IMR-90 (cell line): Measurements from ENCODE around the gene MFAP3. TPM values are rescaled to one million over a fixed set of nuclear protein-coding genes. Genes with fewer than 3 reads are reported as not detected.

Source experiments
- ATAC-seq: fragments of 200-7000 bp; cut with Tn5 transposase; 2 replicates; pipeline ENCODE4 v1.9.1; 2020; ENCODE audit warnings: low read depth, mild to moderate bottlenecking, moderate library complexity
- BruUV-seq: library from RNA; stranded (reverse); fragments of 400-500 nt; replicated peaks from 2 replicates; lab custom pipeline; 2021; lab: Mats Ljungman, UMichigan
- CTCF ChIA-PET: fragments of 300-600 bp; formaldehyde crosslinking; extraction: SDS; loops from one replicate; lab custom pipeline; 2021; ENCODE audit warnings: antibody characterized with exemption; lab: Yijun Ruan, JAX
- POLR2A ChIA-PET: fragments of 300-600 bp; sonication (Branson Sonifier 250); formaldehyde crosslinking; loops from one replicate; lab custom pipeline; 2022; ENCODE audit warnings: antibody characterized with exemption; ENCODE audit not compliant: unreplicated experiment; lab: Charles Lee
- DNase-seq: peaks from one replicate; pipeline ENCODE4 v3.0.0; 2013
- H2AFZ ChIP-seq: replicated peaks from 2 replicates; pipeline ENCODE3; 2013; ENCODE audit warnings: low read length, mild to moderate bottlenecking; ENCODE audit not compliant: poor library complexity
- H2AK5ac ChIP-seq: 2 replicates; pipeline ENCODE4 v1.6.1; 2013; ENCODE audit warnings: low read depth, low read length, inconsistent platforms
- H2AK9ac ChIP-seq: replicated peaks from 2 replicates; pipeline ENCODE3; 2013; ENCODE audit warnings: mild to moderate bottlenecking, low read depth, low read length, moderate library complexity; ENCODE audit not compliant: poor library complexity
- H2BK120ac ChIP-seq: 2 replicates; pipeline ENCODE4 v1.6.1; 2013; ENCODE audit warnings: low read depth, low read length, inconsistent platforms
- H2BK15ac ChIP-seq: 3 replicates; pipeline ENCODE4 v1.6.1; 2013; ENCODE audit warnings: low read depth, low read length, inconsistent platforms
- H2BK20ac ChIP-seq: 2 replicates; pipeline ENCODE4 v1.6.1; 2013; ENCODE audit warnings: low read depth, mild to moderate bottlenecking, inconsistent platforms, low read length, moderate library complexity
- H2BK5ac ChIP-seq: 2 replicates; pipeline ENCODE4 v1.6.1; 2013; ENCODE audit warnings: mild to moderate bottlenecking, low read depth, low read length, inconsistent platforms; ENCODE audit not compliant: poor library complexity, severe bottlenecking
- H3K14ac ChIP-seq: replicated peaks from 2 replicates; pipeline ENCODE4 v1.6.1; 2013; ENCODE audit warnings: low read depth, low read length, inconsistent platforms
- H3K18ac ChIP-seq: 2 replicates; pipeline ENCODE4 v1.6.1; 2013; ENCODE audit warnings: low read depth, low read length, control low read depth
- H3K23ac ChIP-seq: 2 replicates; pipeline ENCODE4 v1.6.1; 2013; ENCODE audit warnings: low read depth, low read length, inconsistent platforms
- H3K27ac ChIP-seq: 2 replicates; pipeline ENCODE4 v1.5.1; 2013; ENCODE audit warnings: mild to moderate bottlenecking, control low read depth, low read length; ENCODE audit not compliant: insufficient read depth
- H3K27me3 ChIP-seq: 2 replicates; pipeline ENCODE4 v1.6.1; 2013; ENCODE audit warnings: low read length; ENCODE audit not compliant: control insufficient read depth, insufficient read depth
- H3K36me3 ChIP-seq: 2 replicates; pipeline ENCODE4 v1.6.1; 2013; ENCODE audit warnings: low read length, mixed read lengths; ENCODE audit not compliant: control insufficient read depth, insufficient read depth
- H3K4ac ChIP-seq: 2 replicates; pipeline ENCODE4 v1.6.1; 2013; ENCODE audit warnings: low read depth, low read length, inconsistent platforms
- H3K4me1 ChIP-seq: 2 replicates; pipeline ENCODE4 v1.6.1; 2013; ENCODE audit warnings: low read length, mixed read lengths; ENCODE audit not compliant: control insufficient read depth, insufficient read depth
- H3K4me2 ChIP-seq: 2 replicates; pipeline ENCODE4 v1.6.1; 2013; ENCODE audit warnings: low read depth, mild to moderate bottlenecking, control low read depth, low read length, moderate library complexity
- H3K4me3 ChIP-seq: 2 replicates; pipeline ENCODE4 v1.5.1; 2013; ENCODE audit warnings: low read depth, mild to moderate bottlenecking, control low read depth, low read length, moderate library complexity; ENCODE audit not compliant: insufficient read depth
- H3K56ac ChIP-seq: 2 replicates; pipeline ENCODE4 v1.6.1; 2013; ENCODE audit warnings: low read length, inconsistent platforms; ENCODE audit not compliant: insufficient read depth; ENCODE audit errors: extremely low read depth
- H3K79me1 ChIP-seq, 2 experiments: 2 replicates each; pipeline ENCODE4 v1.6.1; 2013; ENCODE audit warnings: low read length in 2 of 2, inconsistent platforms in 1 of 2, low read depth in 1 of 2
- H3K9ac ChIP-seq: 2 replicates; pipeline ENCODE4 v1.6.1; 2013; ENCODE audit warnings: low read depth, low read length, control low read depth
- H3K9me1 ChIP-seq: 2 replicates; pipeline ENCODE4 v1.6.1; 2013; ENCODE audit warnings: low read length, inconsistent platforms; ENCODE audit not compliant: insufficient read depth
- H3K9me3 ChIP-seq: 2 replicates; pipeline ENCODE4 v1.6.1; 2013; ENCODE audit warnings: low read length; ENCODE audit not compliant: control insufficient read depth, insufficient read depth
- H4K20me1 ChIP-seq: 2 replicates; pipeline ENCODE4 v1.6.1; 2013; ENCODE audit warnings: low read length, inconsistent platforms; ENCODE audit not compliant: insufficient read depth
- H4K5ac ChIP-seq: 2 replicates; pipeline ENCODE4 v1.6.1; 2013; ENCODE audit warnings: mild to moderate bottlenecking, low read depth, low read length, control low read depth
- H4K8ac ChIP-seq, 2 experiments: 2 replicates each; pipeline ENCODE4 v1.6.1; 2013; ENCODE audit warnings: low read depth in 2 of 2, low read length in 2 of 2, control low read depth in 1 of 2, inconsistent platforms in 1 of 2
- H4K91ac ChIP-seq: 2 replicates; pipeline ENCODE4 v1.6.1; 2013; ENCODE audit warnings: low read depth, low read length, inconsistent platforms; ENCODE audit not compliant: insufficient read depth
- CHD1 ChIP-seq: IDR thresholded peaks from 2 replicates; pipeline ENCODE4 v1.6.1; 2012; ENCODE audit warnings: low read depth, low read length, improper control_type of control experiment
- MXI1 ChIP-seq: IDR thresholded peaks from 2 replicates; pipeline ENCODE4 v1.6.1; 2012; ENCODE audit warnings: low read depth, mild to moderate bottlenecking, low read length, moderate library complexity, borderline replicate concordance
- WGBS, 2 experiments: methylation state at CpG; one replicate each; pipeline versions ENCODE4 v1.1.5 to v1.1.7; 2013; ENCODE audit warnings: missing lambda C conversion rate in 2 of 2; ENCODE audit not compliant: insufficient read length in 1 of 2; ENCODE audit errors: extremely low coverage in 2 of 2; 5-methylcytosine and 5-hydroxymethylcytosine counted together
- dilution Hi-C: fragments of 300-500 bp; cut with HindIII; formaldehyde crosslinking; loops from one replicate; pipeline ENCODE4 v1.14.3; 2018; ENCODE audit warnings: low sequenced_read_pairs; ENCODE audit not compliant: unreplicated experiment
- in situ Hi-C: fragments of 300-500 bp; cut with MboI; formaldehyde crosslinking; loops from 3 replicates; pipeline ENCODE4 v1.14.3; 2019; ENCODE audit warnings: low sequenced_read_pairs, inconsistent platforms, mixed read lengths
- intact Hi-C: fragments of 100-400 bp; cut with micrococcal nuclease; formaldehyde crosslinking; loops from 2 replicates; pipeline ENCODE4 v1.10.0; 2022
- polyA plus RNA-seq, 3 experiments: library from polyadenylated mRNA; depleted of rRNA; stranded (reverse); fragments of >200 nt; gene quantifications; 2 replicates each; pipeline ENCODE4 v1.2.3, GENCODE V29; 2012; ENCODE audit warnings: low replicate concordance in 1 of 3
- total RNA-seq: library from RNA; depleted of rRNA; stranded (reverse); fragments of >200 nt; gene quantifications from 2 replicates; pipeline ENCODE4 v1.2.3, GENCODE V29; 2012

The MFAP3 gene
- total and polyA plus RNA-seq, 2 of the 4 experiments (the other 2 are of a cell fraction): 15.2 to 67.0 TPM

- 0% methylated on average over 3 of the region's 22 CpGs; no CpG with 5 or more reads in 1 of the 2 experiments for WGBS, 2 experiments
- CTCF ChIA-PET: interaction anchor here (0.9 to 1.1 kb wide), 2 partner anchors 14 to 1506 kb away, joined by 3 read pairs; no protein-coding TSS in a partner anchor
- H4K5ac ChIP-seq: peak overlapping the region; percentile 32
- 0 out of 3 replicates have a peak overlapping the region, but pooled peaks have one; percentile 11 for H2BK15ac ChIP-seq
- H2AFZ ChIP-seq: peak overlapping the region; percentile 98
- H2AK9ac ChIP-seq: peak overlapping the region; percentile 79
- peak overlapping the region; percentile 50; the same call in 1 of the 2 replicates for H2BK120ac ChIP-seq
- ATAC-seq (peak; percentile 56), DNase-seq (no peak)
- peak overlapping the region; percentile 85 for H3K4me2 ChIP-seq
- TF ChIP-seq CHD1 (no peak), MXI1 (0 out of 2 replicates have a peak, but pooled peaks have one; percentile 43)
- dilution Hi-C loops (no loop called here), intact Hi-C loops (loop anchor here (5.0 kb wide), 1 partner anchor 41 kb away; no protein-coding TSS in a partner anchor), in situ Hi-C loops (no loop called here)
- H3K23ac ChIP-seq: peak overlapping the region; percentile 82; the same call in 1 of the 2 replicates
- no peaks in the 10 kb centered on the region for H3K27me3 ChIP-seq
- no peak overlapping the region for H2AK5ac ChIP-seq
- peak overlapping the region; percentile 79 for H3K9ac ChIP-seq
- H3K4ac ChIP-seq: peak overlapping the region; percentile 84
- H3K4me1 ChIP-seq: no peaks in the 10 kb centered on the region
- H4K20me1 ChIP-seq: no peaks in the 10 kb centered on the region
- peaks cover 1% of the 10 kb centered on the region; the same call in 1 of the 2 replicates for H3K36me3 ChIP-seq
- peaks cover 19 to 42% of the 10 kb centered on the region in 2 experiments for H3K79me1 ChIP-seq
- peak overlapping the region; percentile 59 for H3K4me3 ChIP-seq
- peak overlapping the region; percentile 47 for H2BK5ac ChIP-seq
- H3K14ac ChIP-seq: peak overlapping the region; percentile 82
- peak overlapping the region; percentile 93 to 95 for H4K8ac ChIP-seq
- no peaks in the 10 kb centered on the region for H3K9me1 ChIP-seq
- no peaks in the 10 kb centered on the region for H3K9me3 ChIP-seq
- peak overlapping the region; percentile 27 for H3K18ac ChIP-seq
- TSS peak; percentile 71 for BruUV-seq
- no peak overlapping the region for H2BK20ac ChIP-seq
- H4K91ac ChIP-seq: peak overlapping the region; percentile 64
- H3K56ac ChIP-seq: peak overlapping the region; percentile 55
- POLR2A ChIA-PET: interaction anchor here (1.0 to 1.1 kb wide), 2 partner anchors 9 to 13 kb away, joined by 3 to 4 read pairs; no protein-coding TSS in a partner anchor
- peak overlapping the region; percentile 54 for H3K27ac ChIP-seq
Measured at GRCh38 chr5:154038261-154038706, 483 bp upstream of the MFAP3 start.
